SK-N-SH (cell line): Measurements from ENCODE around the gene CHFR. TPM values are rescaled to one million over a fixed set of nuclear protein-coding genes. Genes with fewer than 3 reads are reported as not detected.
"Not testable (repeated sequence)": the region's sequence is repeated elsewhere in the genome, so short reads cannot be mapped to it uniquely, and the experiment has no call there.

Source experiments
- CTCF ChIA-PET: fragments of 300-600, 350-600 bp; formaldehyde crosslinking; extraction: SDS; loops from one replicate; lab custom pipeline; 2021; lab: Yijun Ruan, JAX
- POLR2A ChIA-PET: fragments of 350-600 bp; sonication (Branson Sonifier 250); formaldehyde crosslinking; extraction: SDS; loops from one replicate; lab custom pipeline; 2020; ENCODE audit warnings: antibody characterized with exemption, inconsistent platforms; lab: Yijun Ruan, JAX
- DNase-seq: peaks from one replicate; pipeline ENCODE4 v3.0.0; 2012
- H2AFZ ChIP-seq: fragments of 200-600 bp; sonication (generic); 2 replicates; pipeline ENCODE4 v1.8.1; 2016; ENCODE audit warnings: antibody characterized with exemption, mild to moderate bottlenecking, low read depth
- H3F3A ChIP-seq: fragments of 200-600 bp; sonication (generic); replicated peaks from 2 replicates; pipeline ENCODE3; 2016; ENCODE audit warnings: antibody characterized with exemption, mild to moderate bottlenecking; ENCODE audit not compliant: insufficient read depth
- H3K27ac ChIP-seq, 2 experiments: fragments of 200-500 bp in 1 of 2; fragments of 200-600 bp in 1 of 2; sonication (Bioruptor generic) in 1 of 2; sonication (generic), shearing (Covaris generic) in 1 of 2; 2 replicates each; pipeline versions ENCODE4 v1.5.1 to v1.6.1; 2014 to 2016; ENCODE audit warnings: low read depth in 2 of 2, inconsistent platforms in 1 of 2, low read length in 1 of 2, mild to moderate bottlenecking in 1 of 2, mixed read lengths in 1 of 2
- H3K27me3 ChIP-seq: fragments of 200-600 bp; sonication (generic), shearing (Covaris generic); 2 replicates; pipeline ENCODE4 v1.6.1; 2016; ENCODE audit warnings: mixed run types; ENCODE audit not compliant: insufficient read depth
- H3K36me3 ChIP-seq, 2 experiments: fragments of 200-500 bp in 1 of 2; fragments of 200-600 bp in 1 of 2; sonication (Bioruptor generic) in 1 of 2; sonication (generic) in 1 of 2; replicated peaks in 1 of 2; 2 replicates each; pipeline versions ENCODE3 to v1.5.1; 2014 to 2016; ENCODE audit warnings: low read length in 1 of 2, mild to moderate bottlenecking in 1 of 2; ENCODE audit not compliant: insufficient read depth in 2 of 2, control insufficient read depth in 1 of 2
- H3K4me1 ChIP-seq, 2 experiments: fragments of 200-500 bp in 1 of 2; fragments of 200-600 bp in 1 of 2; sonication (Bioruptor generic) in 1 of 2; sonication (generic), shearing (Covaris generic) in 1 of 2; 2 replicates each; pipeline versions ENCODE4 v1.5.1 to v1.6.1; 2014 to 2016; ENCODE audit warnings: low read depth in 1 of 2, low read length in 1 of 2, mixed run types in 1 of 2; ENCODE audit not compliant: insufficient read depth in 2 of 2, control insufficient read depth in 1 of 2
- H3K4me2 ChIP-seq: fragments of 200-600 bp; sonication (generic), shearing (Covaris generic); 2 replicates; pipeline ENCODE4 v1.6.1; 2017; ENCODE audit warnings: mixed run types
- H3K4me3 ChIP-seq, 2 experiments: fragments of 200-500 bp in 1 of 2; fragments of 200-600 bp in 1 of 2; sonication (Bioruptor generic) in 1 of 2; sonication (generic), shearing (Covaris generic) in 1 of 2; 2 replicates each; pipeline versions ENCODE4 v1.5.1 to v1.8.1; 2014 to 2016; ENCODE audit warnings: low read depth in 2 of 2, inconsistent platforms in 1 of 2, low read length in 1 of 2, mild to moderate bottlenecking in 1 of 2, mixed read lengths in 1 of 2, moderate library complexity in 1 of 2
- H3K79me2 ChIP-seq: fragments of 200-600 bp; sonication (generic); 2 replicates; pipeline ENCODE4 v1.8.1; 2017; ENCODE audit warnings: mild to moderate bottlenecking; ENCODE audit not compliant: insufficient read depth
- H3K9ac ChIP-seq: fragments of 200-600 bp; sonication (generic); 2 replicates; pipeline ENCODE4 v1.6.1; 2017; ENCODE audit warnings: mixed run types
- H3K9me2 ChIP-seq: fragments of 200-600 bp; sonication (generic); 2 replicates; pipeline ENCODE4 v1.6.1; 2017; ENCODE audit warnings: mixed run types
- H3K9me3 ChIP-seq: fragments of 200-600 bp; sonication (generic); 2 replicates; pipeline ENCODE4 v1.6.1; 2017; ENCODE audit warnings: mixed run types, mild to moderate bottlenecking, moderate library complexity
- H4K20me1 ChIP-seq: fragments of 200-600 bp; sonication (generic); 2 replicates; pipeline ENCODE4 v1.6.1; 2017; ENCODE audit warnings: mild to moderate bottlenecking, mixed run types; ENCODE audit not compliant: insufficient read depth
- EZH2phosphoT487 ChIP-seq: fragments of 200-600 bp; sonication (generic); IDR thresholded peaks from 2 replicates; pipeline ENCODE4 v1.6.1; 2017; ENCODE audit warnings: low read depth, mixed run types, mild to moderate bottlenecking, antibody characterized with exemption, moderate library complexity, borderline replicate concordance
- FOXJ3 ChIP-seq: sonication (generic); formaldehyde crosslinking; IDR thresholded peaks from 2 replicates; pipeline ENCODE4 v1.5.1; 2020; ENCODE audit warnings: mild to moderate bottlenecking, missing genetic modification reagents
- IRF3 ChIP-seq: fragments of 150-350 bp; IDR thresholded peaks from 2 replicates; pipeline ENCODE4 v1.6.1; 2016; ENCODE audit warnings: mild to moderate bottlenecking, low read depth, low read length
- JUND ChIP-seq: IDR thresholded peaks from 2 replicates; pipeline ENCODE4 v1.4.0; 2012
- MAX ChIP-seq: IDR thresholded peaks from 2 replicates; pipeline ENCODE4 v1.4.0; 2012; ENCODE audit warnings: low read depth
- MEF2A ChIP-seq: IDR thresholded peaks from 2 replicates; pipeline ENCODE4 v1.4.0; 2012; ENCODE audit warnings: low read depth, borderline replicate concordance
- MXI1 ChIP-seq: IDR thresholded peaks from 2 replicates; pipeline ENCODE4 v1.6.1; 2012; ENCODE audit warnings: mild to moderate bottlenecking, low read depth, low read length, improper control_type of control experiment
- NRF1 ChIP-seq: IDR thresholded peaks from 2 replicates; pipeline ENCODE4 v1.6.1; 2012; ENCODE audit warnings: low read depth, mild to moderate bottlenecking, low read length
- PBX3 ChIP-seq: IDR thresholded peaks from 2 replicates; pipeline ENCODE4; 2012
- RCOR1 ChIP-seq: fragments of 150-350 bp; IDR thresholded peaks from 2 replicates; pipeline ENCODE4 v1.6.1; 2017; ENCODE audit warnings: antibody characterized with exemption, low read length
- SIN3A ChIP-seq: IDR thresholded peaks from 2 replicates; pipeline ENCODE4 v1.6.1; 2012; ENCODE audit warnings: low read depth, mild to moderate bottlenecking, low read length, moderate library complexity, borderline replicate concordance
- TEAD4 ChIP-seq: IDR thresholded peaks from 2 replicates; pipeline ENCODE4 v1.4.0; 2012; ENCODE audit warnings: mild to moderate bottlenecking, borderline replicate concordance; ENCODE audit not compliant: insufficient read depth
- USF1 ChIP-seq: IDR thresholded peaks from 2 replicates; pipeline ENCODE4 v1.4.0; 2012; ENCODE audit warnings: low read depth, borderline replicate concordance
- YY1 ChIP-seq: IDR thresholded peaks from 2 replicates; pipeline ENCODE4 v1.4.0; 2012; ENCODE audit warnings: low read depth, mild to moderate bottlenecking
- ZBTB33 ChIP-seq: IDR thresholded peaks from 2 replicates; pipeline ENCODE4 v1.4.0; 2012; ENCODE audit warnings: low read depth, borderline replicate concordance
- WGBS: methylation state at CpG from one replicate; pipeline ENCODE4 v1.1.6; 2017; ENCODE audit warnings: low lambda C conversion rate; 5-methylcytosine and 5-hydroxymethylcytosine counted together
- polyA plus RNA-seq, 3 experiments: library from polyadenylated mRNA; depleted of rRNA; stranded (reverse); fragments of >200 nt; gene quantifications; 2 replicates each; pipeline ENCODE4 v1.2.3, GENCODE V29; 2012

The CHFR gene
- polyA plus RNA-seq, 1 of the 3 experiments (the other 2 are of a cell fraction): 31.6 TPM

- 95% methylated on average over 15 of the region's 17 CpGs for WGBS
- no peak overlapping the region for H2AFZ ChIP-seq
- H3K27me3 ChIP-seq: no peaks in the 10 kb centered on the region
- no peaks in the 10 kb centered on the region for H3F3A ChIP-seq
- CTCF ChIA-PET: no interaction called here
- H3K4me3 ChIP-seq: no peak overlapping the region
- TF ChIP-seq USF1: no peak
- POLR2A ChIA-PET: no interaction called here
- no peaks in the 10 kb centered on the region for H3K4me1 ChIP-seq
- DNase-seq: no peak
- no peak overlapping the region for H3K9ac ChIP-seq
- no peaks in the 10 kb centered on the region for H3K9me2 ChIP-seq
- H3K36me3 ChIP-seq: peaks cover 32 to 68% of the 10 kb centered on the region in 2 experiments
- H4K20me1 ChIP-seq: no peaks in the 10 kb centered on the region
- H3K79me2 ChIP-seq: 0 out of 2 replicates have a peak, but pooled peaks cover 2% of the 10 kb centered on the region
- no peaks in the 10 kb centered on the region for H3K9me3 ChIP-seq
- H3K4me2 ChIP-seq: no peak overlapping the region
- H3K27ac ChIP-seq: no peak overlapping the region
Observed at GRCh38 chr12:132856581-132856980, 30.8 kb downstream of the CHFR start.

GRCh38 chr12:132855211-132855610 lies 32.2 kb downstream of the CHFR start:
- H3K27ac ChIP-seq, H3F3A ChIP-seq, H3K79me2 ChIP-seq, H4K20me1 ChIP-seq, H3K4me3 ChIP-seq, H3K4me1 ChIP-seq, H2AFZ ChIP-seq, DNase-seq, CTCF ChIA-PET, H3K9me2 ChIP-seq, H3K27me3 ChIP-seq, H3K9me3 ChIP-seq, H3K4me2 ChIP-seq, H3K9ac ChIP-seq, POLR2A ChIA-PET: not testable (repeated sequence)
- peaks cover 25 to 67% of the 10 kb centered on the region in 2 experiments for H3K36me3 ChIP-seq
- WGBS: 94% methylated on average over 14 of the region's 14 CpGs

GRCh38 chr12:132853285-132854092 lies 33.9 kb downstream of the CHFR start:
- Histone ChIP-seq H3K9me3 (no peaks in the 10 kb centered on the region), H3K79me2 (0 out of 2 replicates have a peak, but pooled peaks cover 2% of the 10 kb centered on the region), H3K4me3 (no peak overlapping the region), H3K27ac (no peak overlapping the region), H3K9me2 (no peaks in the 10 kb centered on the region), H3F3A (no peaks in the 10 kb centered on the region), H3K4me2 (no peak overlapping the region), H3K36me3 (peaks cover 22 to 55% of the 10 kb centered on the region in 2 experiments), H4K20me1 (no peaks in the 10 kb centered on the region), H2AFZ (no peak overlapping the region), H3K4me1 (no peaks in the 10 kb centered on the region), H3K27me3 (no peaks in the 10 kb centered on the region), H3K9ac (no peak overlapping the region)
- CTCF ChIA-PET: no interaction called here
- DNase-seq: no peak
- WGBS: 93% methylated on average over 40 of the region's 51 CpGs
- POLR2A ChIA-PET: no interaction called here
- TF ChIP-seq IRF3 (no peak), MEF2A (no peak), YY1 (no peak), MAX (no peak), SIN3A (no peak), TEAD4 (no peak), JUND (no peak), NRF1 (no peak), ZBTB33 (no peak), MXI1 (no peak), EZH2phosphoT487 (no peak), PBX3 (no peak), RCOR1 (no peak), FOXJ3 (CRISPR knock-in tag) (no peak)
